ENCODE results near the gene ARSA. TPM values are rescaled to one million over a fixed set of nuclear protein-coding genes. Genes with fewer than 3 reads are reported as not detected.

Gene ARSA
- total RNA-seq, 1 donor from 2014 or later: 39.8 TPM

DNA sequence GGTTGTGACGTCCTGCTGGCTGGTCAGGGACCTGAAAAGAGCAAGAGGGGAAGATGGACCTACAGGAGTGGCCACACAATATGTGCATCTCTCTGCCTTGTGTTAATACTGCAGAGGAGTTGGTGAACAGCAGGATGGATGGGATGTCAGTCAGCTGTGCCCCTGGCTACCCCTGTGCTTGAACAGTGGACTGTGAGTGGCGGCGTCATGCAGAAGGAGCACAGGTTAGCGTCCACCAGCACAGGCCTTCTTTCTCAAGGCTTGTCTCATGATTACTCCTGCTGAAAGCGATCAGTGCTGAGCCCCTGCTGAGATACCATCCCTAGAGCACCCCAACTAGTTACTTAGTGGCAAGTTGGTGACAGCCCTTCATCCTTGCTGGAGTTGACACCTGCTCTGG, 41.5 kb downstream of the ARSA start:
- peak; percentile 60 for DNase-seq (ENCODE audit: low spot score)
- no peak overlapping the region for H3K27ac Mint-ChIP-seq (ENCODE audit: unreplicated experiment)
- no peaks in the 10 kb centered on the region for H3K9me3 Mint-ChIP-seq (ENCODE audit: low read depth)
- TF ChIP-seq, protein P1, sequence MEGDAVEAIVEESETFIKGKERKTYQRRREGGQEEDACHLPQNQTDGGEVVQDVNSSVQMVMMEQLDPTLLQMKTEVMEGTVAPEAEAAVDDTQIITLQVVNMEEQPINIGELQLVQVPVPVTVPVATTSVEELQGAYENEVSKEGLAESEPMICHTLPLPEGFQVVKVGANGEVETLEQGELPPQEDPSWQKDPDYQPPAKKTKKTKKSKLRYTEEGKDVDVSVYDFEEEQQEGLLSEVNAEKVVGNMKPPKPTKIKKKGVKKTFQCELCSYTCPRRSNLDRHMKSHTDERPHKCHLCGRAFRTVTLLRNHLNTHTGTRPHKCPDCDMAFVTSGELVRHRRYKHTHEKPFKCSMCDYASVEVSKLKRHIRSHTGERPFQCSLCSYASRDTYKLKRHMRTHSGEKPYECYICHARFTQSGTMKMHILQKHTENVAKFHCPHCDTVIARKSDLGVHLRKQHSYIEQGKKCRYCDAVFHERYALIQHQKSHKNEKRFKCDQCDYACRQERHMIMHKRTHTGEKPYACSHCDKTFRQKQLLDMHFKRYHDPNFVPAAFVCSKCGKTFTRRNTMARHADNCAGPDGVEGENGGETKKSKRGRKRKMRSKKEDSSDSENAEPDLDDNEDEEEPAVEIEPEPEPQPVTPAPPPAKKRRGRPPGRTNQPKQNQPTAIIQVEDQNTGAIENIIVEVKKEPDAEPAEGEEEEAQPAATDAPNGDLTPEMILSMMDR (IDR thresholded peaks at IDR 0.05): no peak
- no peak overlapping the region for H3K4me3 Mint-ChIP-seq (ENCODE audit: unreplicated experiment)
- no peaks in the 10 kb centered on the region for H3K36me3 Mint-ChIP-seq (ENCODE audit: low read depth)
- peaks cover 13% of the 10 kb centered on the region for H3K4me1 Mint-ChIP-seq (ENCODE audit: low read depth)
- H3K27me3 Mint-ChIP-seq (ENCODE audit: low read depth): no peaks in the 10 kb centered on the region

DNA sequence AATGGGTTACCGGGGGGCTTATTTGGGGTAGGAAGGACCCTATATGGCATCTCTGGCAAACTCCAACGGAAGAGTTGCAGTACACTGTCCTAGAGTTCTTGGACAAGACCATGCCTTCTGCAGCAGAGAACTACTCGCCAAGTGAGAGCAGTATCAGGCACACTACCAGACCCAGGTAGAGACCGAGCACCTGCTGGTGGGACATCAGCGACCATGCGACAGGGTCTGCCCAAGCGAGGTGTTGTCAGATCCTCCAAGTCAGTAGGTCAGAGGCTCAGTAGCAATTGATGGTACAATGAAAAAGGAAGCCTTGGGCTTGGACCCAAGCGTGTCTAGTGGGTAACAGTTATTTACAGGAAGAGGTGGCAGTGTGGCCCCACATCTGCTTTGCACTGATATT, 42.2 kb downstream of the ARSA start:
- H3K27ac Mint-ChIP-seq (ENCODE audit: unreplicated experiment): no peak overlapping the region
- no peaks in the 10 kb centered on the region for H3K9me3 Mint-ChIP-seq (ENCODE audit: low read depth)
- H3K4me3 Mint-ChIP-seq (ENCODE audit: unreplicated experiment): no peak overlapping the region
- H3K36me3 Mint-ChIP-seq (ENCODE audit: low read depth): no peaks in the 10 kb centered on the region
- H3K27me3 Mint-ChIP-seq (ENCODE audit: low read depth): no peaks in the 10 kb centered on the region
- TF ChIP-seq, protein P1 (IDR thresholded peaks at IDR 0.05): no peak
- peak; percentile 55 for DNase-seq (ENCODE audit: low spot score)
- H3K4me1 Mint-ChIP-seq (ENCODE audit: low read depth): peaks cover 14% of the 10 kb centered on the region

DNA sequence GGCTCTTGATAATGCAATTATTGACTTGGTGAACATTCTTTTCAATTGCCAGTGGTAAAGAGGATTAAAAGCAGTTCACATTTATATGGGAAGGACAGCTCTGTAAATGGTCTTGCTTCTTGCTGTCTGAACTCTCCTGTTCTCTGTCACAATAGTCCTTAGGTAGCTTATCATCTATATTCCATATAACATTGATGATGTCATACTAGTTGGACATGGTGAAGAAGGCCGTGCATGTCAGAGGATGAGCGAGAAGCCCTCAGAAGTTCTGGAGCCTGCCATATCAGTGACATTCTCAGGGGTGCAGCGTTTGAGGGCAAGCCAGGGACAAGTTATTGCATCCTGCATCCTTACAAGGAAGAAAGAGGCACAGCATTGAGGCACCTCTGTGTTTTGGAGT, 42.7 kb downstream of the ARSA start:
- Mint-ChIP-seq H3K9me3 (ENCODE audit: low read depth) (no peaks in the 10 kb centered on the region), H3K27ac (ENCODE audit: unreplicated experiment) (no peak overlapping the region), H3K4me3 (ENCODE audit: unreplicated experiment) (no peak overlapping the region), H3K36me3 (ENCODE audit: low read depth) (peaks cover 3% of the 10 kb centered on the region), H3K27me3 (ENCODE audit: low read depth) (no peaks in the 10 kb centered on the region), H3K4me1 (ENCODE audit: low read depth) (peaks cover 14% of the 10 kb centered on the region)
- TF ChIP-seq, protein P1 (IDR thresholded peaks at IDR 0.05): no peak
- DNase-seq (ENCODE audit: low spot score): peak; percentile 21

DNA sequence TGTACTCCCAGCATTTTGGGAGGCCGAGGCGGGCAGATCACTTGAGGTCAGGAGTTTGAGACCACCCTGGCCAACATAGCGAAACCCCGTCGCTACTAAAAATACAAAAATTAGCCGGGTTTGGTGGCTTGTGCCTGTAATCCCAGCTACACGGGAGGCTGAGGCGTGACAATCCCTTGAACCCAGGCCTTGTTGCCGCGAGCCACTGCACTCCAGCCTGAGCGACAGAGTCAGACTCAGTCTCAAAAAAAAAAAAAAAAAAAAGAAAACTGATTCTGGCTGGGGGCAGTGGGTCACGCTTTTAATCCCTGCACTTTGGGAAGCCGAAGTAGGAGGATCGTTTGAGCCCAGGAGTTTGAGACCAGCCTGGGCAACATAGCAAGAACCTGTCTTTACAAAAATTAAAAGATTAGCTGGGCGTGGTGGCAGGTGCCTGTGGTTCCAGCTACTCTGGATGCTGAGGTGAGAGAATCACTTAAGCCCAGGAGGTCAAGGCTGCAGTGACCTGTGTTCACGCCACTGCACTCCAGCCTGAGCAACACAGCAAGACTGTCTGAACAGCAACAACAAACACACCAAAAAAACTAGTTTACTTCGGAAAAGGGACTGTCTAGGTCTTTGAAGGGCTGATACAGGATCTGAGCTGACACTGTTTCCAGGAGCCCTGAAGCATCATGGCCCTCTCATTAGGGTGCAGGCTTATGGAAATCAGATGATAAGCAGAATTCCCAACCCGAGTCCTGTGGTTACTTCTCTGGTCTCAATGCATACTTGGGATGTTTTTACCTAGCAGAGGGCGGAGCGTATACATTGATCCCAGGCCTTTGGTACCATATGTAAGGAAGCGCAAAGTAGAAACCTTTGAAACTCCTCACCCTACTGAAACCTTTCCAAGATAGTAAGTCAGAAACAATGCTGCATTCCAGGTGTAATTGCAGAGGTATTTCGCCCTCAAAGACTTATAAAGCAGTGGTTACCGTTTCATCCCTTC, 43.6 kb downstream of the ARSA start:
- peaks cover 9% of the 10 kb centered on the region for H3K36me3 Mint-ChIP-seq (ENCODE audit: low read depth)
- peak; percentile 22 for DNase-seq (ENCODE audit: low spot score)
- H3K4me1 Mint-ChIP-seq (ENCODE audit: low read depth): peaks cover 18% of the 10 kb centered on the region
- no peak overlapping the region for H3K27ac Mint-ChIP-seq (ENCODE audit: unreplicated experiment)
- H3K9me3 Mint-ChIP-seq (ENCODE audit: low read depth): no peaks in the 10 kb centered on the region
- peak overlapping the region; percentile 88 for H3K4me3 Mint-ChIP-seq (ENCODE audit: unreplicated experiment)
- TF ChIP-seq, protein P1 (IDR thresholded peaks at IDR 0.05): no peak
- no peaks in the 10 kb centered on the region for H3K27me3 Mint-ChIP-seq (ENCODE audit: low read depth)

DNA sequence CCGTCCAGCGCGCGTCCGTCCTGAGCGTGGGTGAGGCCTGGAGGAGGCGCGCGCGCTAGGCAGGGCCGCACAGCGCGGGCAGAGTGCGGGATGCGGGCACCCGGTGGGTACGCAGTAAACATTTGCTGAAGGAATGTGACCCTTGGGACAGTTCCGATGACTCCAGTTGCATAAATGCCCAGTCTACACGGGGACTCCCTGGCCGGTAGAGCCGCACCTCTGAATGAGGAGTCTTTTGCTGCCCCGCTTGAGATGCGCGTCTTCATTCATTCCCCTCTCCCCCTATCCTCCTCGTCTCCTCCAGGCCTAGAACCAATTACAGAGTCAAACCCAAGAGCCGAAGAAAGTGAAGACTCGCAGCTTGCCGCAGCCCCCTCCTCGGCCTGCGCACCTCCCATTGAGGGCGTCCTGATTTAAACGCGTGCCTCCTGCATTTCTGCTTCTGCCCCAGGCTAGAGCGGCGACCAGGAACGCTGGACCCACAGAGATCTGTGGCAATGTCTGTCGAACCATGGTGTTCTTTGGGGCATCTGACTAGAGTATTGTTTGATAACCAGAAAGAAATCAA, 44.6 kb downstream of the ARSA start:
- DNase-seq (ENCODE audit: low spot score): peak; percentile 60
- H3K4me3 Mint-ChIP-seq (ENCODE audit: unreplicated experiment): peak overlapping the region; percentile 88
- peak overlapping the region; percentile 37 for H3K27ac Mint-ChIP-seq (ENCODE audit: unreplicated experiment)
- TF ChIP-seq, protein P1 (IDR thresholded peaks at IDR 0.05): peak; percentile 32
- H3K4me1 Mint-ChIP-seq (ENCODE audit: low read depth): peaks cover 19% of the 10 kb centered on the region
- H3K27me3 Mint-ChIP-seq (ENCODE audit: low read depth): no peaks in the 10 kb centered on the region
- H3K9me3 Mint-ChIP-seq (ENCODE audit: low read depth): no peaks in the 10 kb centered on the region
- peaks cover 9% of the 10 kb centered on the region for H3K36me3 Mint-ChIP-seq (ENCODE audit: low read depth)
